Measurements from ENCODE around the gene ATP6V0A4. TPM values are rescaled to one million over a fixed set of nuclear protein-coding genes. Genes with fewer than 3 reads are reported as not detected.

The ATP6V0A4 gene
- total RNA-seq, 1 donor, result not detected

- H3K4me3 ChIP-seq (ENCODE audit: low read depth, low read length), result no peak overlapping the region
- no peak for TF ChIP-seq CTCF (IDR thresholded peaks at IDR 0.05; ENCODE audit: insufficient read depth, low read length)
- no peak for DNase-seq (ENCODE audit: low read depth)
These were observed 68.6 kb downstream of the ATP6V0A4 start for GRCh38 chr7:138729444-138729843.

- no peak overlapping the region for H3K4me3 ChIP-seq (ENCODE audit: low read depth, low read length)
- DNase-seq (ENCODE audit: low read depth), result no peak
- no peak for TF ChIP-seq CTCF (IDR thresholded peaks at IDR 0.05; ENCODE audit: insufficient read depth, low read length)
These were observed 70.5 kb downstream of the ATP6V0A4 start for GRCh38 chr7:138727336-138728099.

GRCh38 chr7:138726288-138726687, 71.7 kb downstream of the ATP6V0A4 start:
- no peak overlapping the region for H3K4me3 ChIP-seq (ENCODE audit: low read depth, low read length)
- TF ChIP-seq CTCF (IDR thresholded peaks at IDR 0.05; ENCODE audit: insufficient read depth, low read length), result no peak
- DNase-seq (ENCODE audit: low read depth), result no peak

- H3K4me3 ChIP-seq (ENCODE audit: low read depth, low read length), result no peak overlapping the region
- TF ChIP-seq CTCF (IDR thresholded peaks at IDR 0.05; ENCODE audit: insufficient read depth, low read length), result no peak
- DNase-seq (ENCODE audit: low read depth), result no peak
These were observed 77.7 kb downstream of the ATP6V0A4 start for GRCh38 chr7:138720286-138720685.

- TF ChIP-seq CTCF (IDR thresholded peaks at IDR 0.05; ENCODE audit: insufficient read depth, low read length), result no peak
- no peak for DNase-seq (ENCODE audit: low read depth)
- H3K4me3 ChIP-seq (ENCODE audit: low read depth, low read length), result no peak overlapping the region
These were observed 81.1 kb downstream of the ATP6V0A4 start for GRCh38 chr7:138716889-138717288.

GRCh38 chr7:138713191-138713590, 84.8 kb downstream of the ATP6V0A4 start:
- no peak for DNase-seq (ENCODE audit: low read depth)
- H3K4me3 ChIP-seq (ENCODE audit: low read depth, low read length), result no peak overlapping the region
- TF ChIP-seq CTCF (IDR thresholded peaks at IDR 0.05; ENCODE audit: insufficient read depth, low read length), result no peak

GRCh38 chr7:138712652-138713051, 85.3 kb downstream of the ATP6V0A4 start:
- no peak for TF ChIP-seq CTCF (IDR thresholded peaks at IDR 0.05; ENCODE audit: insufficient read depth, low read length)
- DNase-seq (ENCODE audit: low read depth), result no peak
- H3K4me3 ChIP-seq (ENCODE audit: low read depth, low read length), result no peak overlapping the region

Measured in fibroblast of the aortic adventitia (primary cell).